GM12873 (cell line): Measurements from ENCODE around the gene PICK1.

ENCODE experiments used
- TF ChIP-seq, protein P1 (sequence below): IDR thresholded peaks from 2 replicates; pipeline ENCODE4 v1.5.1; 2012; ENCODE audit warnings: low read depth, mild to moderate bottlenecking, moderate library complexity, low read length, control low read depth; ENCODE audit not compliant: insufficient read depth; ENCODE audit errors: missing control alignments

The PICK1 gene

DNA sequence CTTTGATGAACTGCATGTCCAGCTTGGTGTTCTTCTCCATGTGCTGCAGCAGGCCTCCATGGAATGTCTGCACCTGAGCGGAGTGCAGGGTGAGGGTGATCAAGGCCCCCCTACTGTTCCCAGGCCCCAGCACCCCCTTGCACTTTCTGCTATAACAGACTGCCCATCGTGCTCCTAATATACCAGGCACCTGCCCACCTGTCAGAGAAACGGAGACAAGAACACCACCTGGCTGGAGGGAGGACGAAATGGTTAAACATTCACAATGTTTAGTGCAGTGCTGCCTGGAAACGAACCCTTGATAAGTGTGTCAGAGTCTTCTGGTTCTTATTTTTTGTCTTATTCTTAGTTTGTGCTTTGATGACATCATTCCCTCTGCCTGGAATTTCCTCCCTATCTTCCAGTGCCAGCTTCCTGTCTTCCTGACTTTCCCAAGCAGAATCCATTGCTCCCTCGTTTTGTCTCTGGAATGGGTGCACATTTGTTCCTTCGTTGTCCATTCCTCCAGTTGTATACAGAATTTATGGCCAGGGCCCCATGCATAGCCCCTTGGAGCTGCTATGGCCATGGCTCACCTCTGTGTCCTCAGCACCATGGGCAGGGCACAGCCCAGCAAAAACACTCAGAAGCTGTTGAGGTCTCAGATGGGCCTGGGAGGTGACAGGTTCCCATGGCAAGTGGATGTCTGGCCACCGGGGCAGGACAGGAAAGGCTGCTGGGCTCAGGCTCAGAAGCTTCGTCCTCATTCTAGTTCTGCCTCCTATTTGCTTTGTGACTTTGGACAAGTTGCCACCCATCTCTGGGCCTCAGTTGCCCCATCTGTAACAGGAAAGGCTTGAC, 41.4 kb downstream of the PICK1 start:
- TF ChIP-seq, protein P1, sequence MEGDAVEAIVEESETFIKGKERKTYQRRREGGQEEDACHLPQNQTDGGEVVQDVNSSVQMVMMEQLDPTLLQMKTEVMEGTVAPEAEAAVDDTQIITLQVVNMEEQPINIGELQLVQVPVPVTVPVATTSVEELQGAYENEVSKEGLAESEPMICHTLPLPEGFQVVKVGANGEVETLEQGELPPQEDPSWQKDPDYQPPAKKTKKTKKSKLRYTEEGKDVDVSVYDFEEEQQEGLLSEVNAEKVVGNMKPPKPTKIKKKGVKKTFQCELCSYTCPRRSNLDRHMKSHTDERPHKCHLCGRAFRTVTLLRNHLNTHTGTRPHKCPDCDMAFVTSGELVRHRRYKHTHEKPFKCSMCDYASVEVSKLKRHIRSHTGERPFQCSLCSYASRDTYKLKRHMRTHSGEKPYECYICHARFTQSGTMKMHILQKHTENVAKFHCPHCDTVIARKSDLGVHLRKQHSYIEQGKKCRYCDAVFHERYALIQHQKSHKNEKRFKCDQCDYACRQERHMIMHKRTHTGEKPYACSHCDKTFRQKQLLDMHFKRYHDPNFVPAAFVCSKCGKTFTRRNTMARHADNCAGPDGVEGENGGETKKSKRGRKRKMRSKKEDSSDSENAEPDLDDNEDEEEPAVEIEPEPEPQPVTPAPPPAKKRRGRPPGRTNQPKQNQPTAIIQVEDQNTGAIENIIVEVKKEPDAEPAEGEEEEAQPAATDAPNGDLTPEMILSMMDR: no peak

DNA sequence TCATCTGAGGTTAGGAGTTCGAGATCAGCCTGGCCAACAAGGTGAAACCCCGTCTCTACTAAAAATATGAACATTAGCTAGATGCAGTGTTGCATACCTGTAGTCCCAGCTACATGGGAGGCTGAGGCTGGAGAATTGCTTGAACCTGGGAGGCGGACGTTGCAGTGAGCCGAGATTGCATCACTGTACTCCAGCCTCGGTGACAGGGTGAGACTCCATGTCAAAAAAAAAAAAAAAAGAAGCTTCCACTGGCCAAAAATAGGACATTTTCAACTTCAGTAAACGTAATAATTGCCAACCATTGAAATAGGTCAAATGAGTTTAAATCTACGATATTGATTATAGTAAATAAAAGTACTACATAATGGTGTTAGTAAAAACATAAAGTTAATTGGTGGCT, 46.4 kb downstream of the PICK1 start:
- TF ChIP-seq, protein P1: no peak

DNA sequence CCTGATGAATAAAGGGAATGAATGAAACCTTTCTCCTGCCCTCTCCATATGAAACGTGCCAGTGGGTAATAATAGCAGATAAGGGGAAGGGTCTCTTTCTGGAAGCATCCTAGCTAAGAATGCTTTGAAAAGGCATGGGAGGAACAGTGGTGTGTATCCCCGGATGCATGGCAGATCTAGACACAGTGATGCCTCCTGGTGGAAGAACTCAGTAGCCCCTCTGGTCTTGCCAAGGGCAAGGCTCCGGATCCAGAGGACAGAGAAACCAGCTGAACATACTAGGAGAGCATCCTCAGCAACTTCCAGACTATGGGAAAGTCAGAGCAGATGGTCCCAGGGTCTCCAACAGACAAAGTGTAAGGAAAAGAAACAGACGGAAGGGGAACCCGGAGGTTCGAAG, 46.9 kb downstream of the PICK1 start:
- TF ChIP-seq, protein P1: peak; percentile 45

DNA sequence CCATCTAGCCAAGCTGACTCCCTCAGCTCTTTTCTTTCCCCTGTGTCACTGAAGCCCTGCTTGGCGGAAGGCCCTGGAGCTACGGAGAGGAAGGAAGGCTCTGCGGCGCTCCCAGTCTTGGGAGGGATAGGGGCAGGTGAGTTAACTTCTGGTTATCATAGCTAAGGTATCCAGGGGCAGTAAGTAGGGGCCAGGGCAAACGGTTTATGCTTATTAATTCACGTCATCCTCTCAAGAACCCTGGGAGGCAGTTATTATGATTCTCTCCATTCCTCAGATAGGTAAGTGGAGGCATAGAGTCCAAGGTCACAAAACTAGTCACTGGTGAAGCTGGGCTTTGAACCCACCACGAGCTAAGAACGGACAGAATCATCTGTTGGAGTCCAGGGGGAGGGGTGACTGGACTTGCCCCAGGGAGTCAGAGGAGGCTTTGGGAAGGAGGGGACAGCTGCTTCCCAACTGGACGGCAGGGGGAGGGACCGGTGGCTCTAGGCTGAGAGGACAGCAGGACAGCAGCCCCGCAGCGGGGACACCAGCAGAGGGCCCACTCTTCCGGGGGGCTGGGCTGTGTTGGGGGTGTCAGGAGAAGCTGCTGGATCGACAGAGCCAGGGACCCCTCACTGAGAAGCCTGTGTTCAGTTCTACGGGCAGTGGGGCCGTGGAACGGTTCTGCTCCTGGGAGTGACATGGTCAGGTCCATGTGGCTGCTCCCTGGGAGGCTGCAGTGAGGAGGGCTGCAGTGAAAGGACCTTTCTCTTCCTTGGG, 49.8 kb downstream of the PICK1 start:
- TF ChIP-seq, protein P1: no peak

DNA sequence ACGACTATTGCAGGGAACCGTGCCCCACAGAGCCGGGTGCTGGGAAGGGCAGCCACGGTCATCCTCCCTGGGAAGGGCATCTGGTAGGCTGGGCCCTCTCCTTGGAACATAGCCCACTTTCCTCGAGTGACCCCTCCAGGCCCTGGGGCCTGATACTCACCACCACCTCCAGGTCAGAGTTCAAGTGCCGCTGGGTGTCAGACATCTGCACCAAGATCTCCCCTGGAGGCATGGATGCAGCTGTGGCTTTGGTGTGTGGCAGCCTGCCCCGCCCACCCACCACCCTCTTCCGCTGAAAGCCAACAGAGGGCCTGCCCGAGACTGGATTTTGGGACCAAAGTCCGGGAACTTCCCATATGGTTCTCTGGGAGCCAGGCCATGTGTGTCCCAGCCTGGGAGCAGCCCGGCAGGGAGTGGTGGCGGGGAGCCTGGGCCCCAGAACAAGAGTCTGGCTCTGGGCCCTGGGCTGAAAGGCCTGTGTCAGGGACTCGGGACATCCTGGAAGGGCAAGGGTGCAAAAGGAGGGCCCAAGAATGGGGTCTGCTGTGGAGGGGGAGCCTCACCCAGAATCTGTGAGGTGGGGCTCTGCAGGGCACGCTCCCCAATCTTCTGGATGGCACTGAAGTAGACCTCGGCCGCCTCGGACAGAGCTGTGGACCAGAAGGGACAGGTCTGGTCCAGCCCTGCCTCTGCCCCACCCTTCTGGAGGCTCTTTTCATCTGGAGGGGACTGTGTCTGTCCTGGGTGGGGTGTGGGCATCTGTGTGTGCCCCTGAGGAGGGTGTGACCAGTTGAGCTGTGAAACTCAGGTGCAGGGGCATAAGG, 50.7 kb downstream of the PICK1 start:
- TF ChIP-seq, protein P1: no peak

DNA sequence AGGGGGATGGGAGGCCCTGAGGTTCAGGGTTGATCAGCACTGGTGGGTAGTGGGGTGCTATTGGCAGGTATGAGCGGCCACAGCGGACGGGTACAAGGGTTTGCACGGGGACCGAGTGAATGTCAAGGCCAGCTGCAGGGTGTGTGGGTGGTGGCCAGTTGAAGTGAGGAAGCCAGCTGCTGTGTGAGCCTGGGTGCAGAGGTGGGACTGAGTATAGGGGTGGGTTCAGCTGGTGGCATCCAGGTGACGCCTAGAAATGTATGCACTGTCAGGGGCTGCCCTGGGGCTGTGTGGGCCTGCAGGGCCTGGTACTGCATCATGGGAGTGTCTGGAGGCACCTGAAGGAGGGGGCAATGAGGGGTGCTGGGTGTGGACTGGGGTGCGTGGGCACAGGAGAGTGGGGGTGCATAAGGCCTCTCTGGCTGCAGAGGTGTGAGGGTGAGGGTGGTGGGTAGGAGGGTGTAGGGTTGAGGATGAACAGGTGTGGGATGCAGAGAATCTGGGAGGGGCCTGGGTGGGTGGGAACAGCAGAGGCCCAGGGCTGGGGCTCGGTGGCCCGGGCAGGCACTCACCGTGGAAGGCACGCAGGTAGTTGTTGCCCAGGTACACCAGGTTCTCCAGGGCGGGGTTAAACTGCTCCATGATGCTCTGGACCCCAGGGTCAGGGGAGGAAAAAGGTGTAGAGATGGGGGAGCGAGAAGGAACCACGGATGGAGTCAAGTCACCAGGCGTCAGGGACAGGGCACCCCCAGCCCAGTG, 51.5 kb downstream of the PICK1 start:
- TF ChIP-seq, protein P1: no peak
